ENCODE data around the gene ZNF638.

Gene ZNF638

DNA sequence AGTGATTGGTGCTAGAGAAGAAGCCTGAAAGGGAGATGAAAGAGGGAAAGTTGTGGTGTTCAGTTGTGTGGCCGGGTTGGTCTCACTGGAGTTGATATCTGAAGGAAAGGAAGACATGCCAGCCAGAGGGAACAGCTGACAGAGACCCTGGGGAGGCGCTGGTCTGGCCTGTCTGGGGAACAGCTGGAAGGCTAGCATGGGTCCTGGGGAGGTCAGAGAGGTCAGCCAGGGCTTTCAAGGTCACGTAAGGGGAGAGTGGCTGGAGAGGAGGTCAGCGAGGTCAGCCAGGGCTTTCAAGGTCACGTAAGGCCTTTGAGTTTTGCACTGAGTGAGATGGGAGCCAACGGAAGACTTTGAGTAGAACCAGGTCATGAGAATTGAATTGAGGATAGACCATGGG, 132.8 kb downstream of the ZNF638 start:
- Histone ChIP-seq H3K4me3 (ENCODE audit: low read depth in 1 of 2, low read length in 2 of 2) (no peak overlapping the region), H3K4me1 (ENCODE audit: control insufficient read depth in 1 of 2, insufficient read depth in 2 of 2, low read length in 2 of 2) (peaks cover 0 to 28% of the 10 kb centered on the region in 2 donors), H3K27ac (ENCODE audit: low read length) (no peak overlapping the region), H3K27me3 (ENCODE audit: low read depth, low read length) (no peaks in the 10 kb centered on the region), H3K36me3 (ENCODE audit: control insufficient read depth in 1 of 2, insufficient read depth in 2 of 2, low read length in 2 of 2) (no peaks in the 10 kb centered on the region), H3K9me3 (ENCODE audit: control insufficient read depth in 1 of 2, low read length in 2 of 2) (no peaks in the 10 kb centered on the region)

DNA sequence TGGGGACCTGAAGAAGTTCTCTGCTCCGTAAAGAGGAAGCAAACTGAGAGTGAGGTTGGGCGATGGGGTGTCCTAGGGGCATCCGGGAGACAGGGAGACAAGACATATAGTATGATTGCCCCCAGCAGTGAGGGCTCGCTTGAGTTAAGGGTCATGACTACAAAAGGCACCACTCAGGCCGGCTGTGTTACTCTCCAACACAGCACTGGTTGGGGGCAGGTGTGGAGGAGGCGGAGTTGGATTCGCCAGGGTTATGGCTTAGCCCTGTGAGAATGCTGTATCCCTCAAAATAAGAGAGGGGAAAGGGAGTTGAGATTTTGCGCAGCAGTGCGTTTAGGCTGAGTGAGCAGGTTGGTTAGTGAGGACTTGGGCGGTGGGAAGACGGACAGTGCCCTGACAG, 133.8 kb downstream of the ZNF638 start:
- H3K4me1 ChIP-seq (ENCODE audit: control insufficient read depth in 1 of 2, insufficient read depth in 2 of 2, low read length in 2 of 2): peaks cover 0 to 28% of the 10 kb centered on the region in 2 donors
- no peaks in the 10 kb centered on the region for H3K27me3 ChIP-seq (ENCODE audit: low read depth, low read length)
- H3K4me3 ChIP-seq (ENCODE audit: low read depth in 1 of 2, low read length in 2 of 2): no peak overlapping the region
- no peaks in the 10 kb centered on the region for H3K9me3 ChIP-seq (ENCODE audit: control insufficient read depth in 1 of 2, low read length in 2 of 2)
- H3K27ac ChIP-seq (ENCODE audit: low read length): no peak overlapping the region
- H3K36me3 ChIP-seq (ENCODE audit: control insufficient read depth in 1 of 2, insufficient read depth in 2 of 2, low read length in 2 of 2): no peaks in the 10 kb centered on the region

DNA sequence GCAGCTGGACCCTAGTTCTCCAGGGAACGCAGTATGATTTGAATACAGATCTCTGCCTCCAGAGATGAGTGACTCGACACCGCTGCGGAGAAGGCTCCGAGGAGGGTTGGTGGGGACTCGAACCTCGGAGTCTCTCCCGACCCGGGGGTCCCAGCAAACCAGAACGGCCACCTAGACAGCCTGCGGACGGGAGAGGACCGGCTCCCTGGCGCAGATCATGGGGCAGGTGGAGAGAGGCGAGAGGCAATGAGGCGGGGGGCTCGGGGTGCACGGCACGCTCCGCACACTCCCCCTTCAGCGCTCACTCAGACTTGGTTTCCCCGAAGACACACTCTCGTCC, 134.3 kb downstream of the ZNF638 start:
- peaks cover 0 to 28% of the 10 kb centered on the region in 2 donors for H3K4me1 ChIP-seq (ENCODE audit: control insufficient read depth in 1 of 2, insufficient read depth in 2 of 2, low read length in 2 of 2)
- H3K27ac ChIP-seq (ENCODE audit: low read length): no peak overlapping the region
- H3K36me3 ChIP-seq (ENCODE audit: control insufficient read depth in 1 of 2, insufficient read depth in 2 of 2, low read length in 2 of 2): no peaks in the 10 kb centered on the region
- peak overlapping the region; percentile 86 to 92 for H3K4me3 ChIP-seq (ENCODE audit: low read depth in 1 of 2, low read length in 2 of 2)
- H3K27me3 ChIP-seq (ENCODE audit: low read depth, low read length): no peaks in the 10 kb centered on the region
- H3K9me3 ChIP-seq (ENCODE audit: control insufficient read depth in 1 of 2, low read length in 2 of 2): no peaks in the 10 kb centered on the region

DNA sequence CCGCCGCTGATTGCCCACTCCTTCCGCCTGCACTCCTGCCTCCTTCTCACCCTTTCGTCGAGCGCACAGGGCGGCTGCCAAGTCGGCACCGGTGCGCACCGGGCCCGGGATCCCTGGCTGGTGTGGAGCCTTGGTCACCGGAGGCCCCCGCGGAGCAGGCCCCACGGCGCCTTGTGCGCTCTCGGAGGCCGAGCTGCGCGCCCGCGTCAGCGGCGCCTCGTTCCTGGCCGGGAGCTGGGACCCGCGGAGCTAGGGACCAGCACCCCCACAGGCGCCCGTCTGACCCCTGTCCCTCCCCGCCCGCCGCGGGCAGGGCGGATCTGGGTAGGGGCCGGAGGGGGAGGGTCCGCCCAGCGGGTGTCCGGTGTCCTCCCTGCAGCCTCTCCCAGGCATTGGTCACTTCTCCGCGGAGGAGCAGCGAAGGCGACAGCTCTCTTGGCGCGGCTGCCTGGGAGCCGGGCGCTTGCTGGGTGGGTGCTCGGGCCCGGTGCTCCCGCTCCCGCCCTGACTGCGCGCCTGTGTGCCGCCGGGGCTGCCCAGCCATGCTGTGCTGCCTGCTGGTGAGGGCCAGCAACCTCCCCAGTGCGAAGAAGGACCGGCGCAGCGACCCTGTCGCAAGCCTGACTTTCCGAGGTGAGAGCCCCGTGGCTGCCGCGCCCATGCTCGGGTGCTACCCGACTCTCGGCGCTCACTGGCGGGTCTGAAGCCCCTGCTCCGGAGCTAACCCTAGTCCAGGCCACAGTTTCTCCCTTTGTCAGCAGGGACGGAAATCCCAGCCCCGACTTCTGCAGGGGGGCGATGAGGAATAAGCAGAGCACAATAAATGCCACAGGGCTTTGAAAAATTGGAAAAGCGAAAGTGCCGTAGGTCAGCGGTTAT, 135.0 kb downstream of the ZNF638 start:
- Histone ChIP-seq H3K4me3 (ENCODE audit: low read depth in 1 of 2, low read length in 2 of 2) (peak overlapping the region; percentile 86 to 92), H3K27me3 (ENCODE audit: low read depth, low read length) (no peaks in the 10 kb centered on the region), H3K4me1 (ENCODE audit: control insufficient read depth in 1 of 2, insufficient read depth in 2 of 2, low read length in 2 of 2) (peaks cover 0 to 28% of the 10 kb centered on the region in 2 donors), H3K9me3 (ENCODE audit: control insufficient read depth in 1 of 2, low read length in 2 of 2) (no peaks in the 10 kb centered on the region), H3K27ac (ENCODE audit: low read length) (peak overlapping the region; percentile 16), H3K36me3 (ENCODE audit: control insufficient read depth in 1 of 2, insufficient read depth in 2 of 2, low read length in 2 of 2) (no peaks in the 10 kb centered on the region)

DNA sequence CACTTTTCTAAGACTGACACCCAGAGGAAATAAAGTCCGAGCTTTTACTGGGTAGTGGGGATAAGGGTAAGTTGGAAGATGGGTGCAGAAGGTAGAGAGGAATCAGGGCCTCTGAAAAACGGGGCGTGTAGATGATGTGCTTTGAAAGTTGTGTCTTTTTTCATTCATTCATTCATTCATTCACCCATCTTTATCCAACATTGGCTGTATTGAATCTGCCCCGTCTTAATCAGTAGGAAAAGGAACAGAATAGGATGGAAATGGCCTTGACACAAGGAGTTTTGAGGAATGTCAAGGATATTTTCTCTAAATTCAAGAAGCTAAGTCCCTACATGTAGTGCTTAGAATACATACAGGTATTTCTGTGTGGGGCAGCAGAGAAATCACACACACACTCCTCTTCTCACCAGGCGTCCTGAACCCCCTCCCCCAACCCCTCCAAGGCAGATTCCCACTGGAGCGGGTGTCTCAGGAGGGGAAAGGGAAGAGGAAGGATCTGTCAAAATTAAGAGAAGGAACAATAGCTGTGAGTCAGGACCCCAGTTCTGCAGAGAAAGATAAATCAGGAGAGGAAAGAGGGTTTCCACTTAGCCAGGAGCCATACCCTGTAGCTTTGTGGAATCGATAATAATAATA, 135.7 kb downstream of the ZNF638 start:
- Histone ChIP-seq H3K9me3 (ENCODE audit: control insufficient read depth in 1 of 2, low read length in 2 of 2) (no peaks in the 10 kb centered on the region), H3K27me3 (ENCODE audit: low read depth, low read length) (no peaks in the 10 kb centered on the region), H3K27ac (ENCODE audit: low read length) (peak overlapping the region; percentile 16), H3K4me1 (ENCODE audit: control insufficient read depth in 1 of 2, insufficient read depth in 2 of 2, low read length in 2 of 2) (peaks cover 0 to 28% of the 10 kb centered on the region in 2 donors), H3K36me3 (ENCODE audit: control insufficient read depth in 1 of 2, insufficient read depth in 2 of 2, low read length in 2 of 2) (no peaks in the 10 kb centered on the region), H3K4me3 (ENCODE audit: low read depth in 1 of 2, low read length in 2 of 2) (peak overlapping the region; percentile 86 to 92)

DNA sequence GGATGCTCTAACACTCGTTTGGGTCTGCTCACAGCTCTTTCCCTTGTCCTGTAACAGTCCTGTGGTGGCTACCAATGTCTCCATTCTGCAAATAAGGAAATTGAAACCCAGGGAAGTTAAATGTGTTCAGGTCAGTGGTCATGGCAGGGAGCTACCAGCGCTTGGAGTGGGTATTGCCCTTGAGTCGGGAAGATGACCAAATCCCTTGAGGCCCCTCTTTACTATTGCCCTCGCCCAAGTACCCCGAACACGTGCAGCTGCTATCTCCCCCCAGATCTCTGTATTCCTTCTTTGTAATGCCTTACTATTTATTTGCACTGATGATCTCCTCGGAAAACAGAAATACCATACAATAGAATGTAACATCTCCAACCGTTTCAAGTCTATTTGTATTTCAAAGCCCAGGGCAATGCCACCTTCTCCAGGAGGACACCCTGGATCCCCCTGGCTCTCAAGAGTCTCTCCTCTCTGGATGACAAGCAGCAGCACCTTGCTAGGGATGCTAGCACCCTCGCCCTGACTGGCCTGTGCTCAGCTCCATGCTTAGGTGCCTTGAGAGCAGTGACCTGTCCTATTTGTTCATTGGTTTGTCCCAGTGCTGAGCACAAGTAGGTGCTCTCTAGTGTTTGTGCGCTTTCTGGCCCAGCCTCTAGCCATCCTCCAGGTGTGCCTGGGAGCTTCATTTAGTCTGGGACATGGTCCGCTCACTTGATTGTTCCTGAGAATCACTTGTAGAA, 136.9 kb downstream of the ZNF638 start:
- Histone ChIP-seq H3K27ac (ENCODE audit: low read length) (no peak overlapping the region), H3K4me3 (ENCODE audit: low read depth in 1 of 2, low read length in 2 of 2) (no peak overlapping the region), H3K4me1 (ENCODE audit: control insufficient read depth in 1 of 2, insufficient read depth in 2 of 2, low read length in 2 of 2) (peaks cover 0 to 21% of the 10 kb centered on the region in 2 donors)

DNA sequence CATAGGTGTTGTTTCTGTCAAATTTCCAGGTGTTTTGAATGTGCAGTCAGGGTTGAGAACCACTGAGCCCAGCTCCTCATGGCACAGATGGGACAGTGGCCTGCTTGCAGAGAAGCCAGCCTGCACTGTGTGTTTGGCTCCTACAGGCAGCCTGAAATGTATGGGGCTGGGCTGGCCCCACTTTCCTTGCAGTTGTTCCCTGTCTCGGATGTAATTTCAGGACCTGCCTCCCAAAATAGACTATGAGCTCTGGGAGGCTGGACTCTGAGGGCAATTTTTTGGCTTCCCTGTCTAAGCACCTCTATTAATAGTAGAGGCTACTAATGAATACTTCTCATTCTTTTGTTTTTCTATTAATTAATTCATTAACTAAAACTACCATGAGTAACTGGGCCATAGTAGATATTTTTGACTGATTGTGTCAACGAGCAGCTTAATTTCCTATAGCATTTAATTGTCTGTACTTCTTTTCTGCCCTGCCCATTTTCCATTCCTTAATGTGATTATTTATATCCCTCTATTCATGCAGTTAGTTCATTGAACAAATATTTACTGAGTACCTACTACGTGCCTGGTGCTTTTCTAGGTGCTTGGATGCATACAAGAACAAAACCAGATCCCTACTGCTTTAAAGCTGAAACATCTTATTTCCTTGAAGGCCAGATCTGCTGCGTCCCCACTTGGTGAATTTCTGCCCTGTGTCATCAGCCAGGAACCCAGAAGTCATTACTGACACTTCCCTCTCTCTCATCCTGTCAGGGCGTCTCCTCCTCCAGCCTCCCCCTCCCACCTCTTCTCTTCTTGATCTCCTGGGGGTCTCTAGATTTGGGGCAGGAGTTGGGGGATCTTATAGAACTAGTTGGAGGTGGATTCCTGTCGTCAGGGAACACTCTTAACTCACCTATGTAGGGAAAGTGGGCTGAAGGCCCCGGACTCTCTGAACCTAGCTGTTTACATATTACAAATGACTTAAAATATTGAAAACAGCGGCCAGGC, 138.1 kb downstream of the ZNF638 start:
- Histone ChIP-seq H3K4me1 (ENCODE audit: control insufficient read depth in 1 of 2, insufficient read depth in 2 of 2, low read length in 2 of 2) (peaks cover 0 to 20% of the 10 kb centered on the region in 2 donors), H3K36me3 (ENCODE audit: control insufficient read depth in 1 of 2, insufficient read depth in 2 of 2, low read length in 2 of 2) (no peaks in the 10 kb centered on the region), H3K27ac (ENCODE audit: low read length) (no peak overlapping the region), H3K27me3 (ENCODE audit: low read depth, low read length) (no peaks in the 10 kb centered on the region), H3K9me3 (ENCODE audit: control insufficient read depth in 1 of 2, low read length in 2 of 2) (no peaks in the 10 kb centered on the region), H3K4me3 (ENCODE audit: low read depth in 1 of 2, low read length in 2 of 2) (no peak overlapping the region)

More for the DNA sequence above, 136.9 kb downstream of the ZNF638 start:
- H3K9me3 ChIP-seq (ENCODE audit: control insufficient read depth in 1 of 2, low read length in 2 of 2): no peaks in the 10 kb centered on the region
- no peaks in the 10 kb centered on the region for H3K36me3 ChIP-seq (ENCODE audit: control insufficient read depth in 1 of 2, insufficient read depth in 2 of 2, low read length in 2 of 2)
- no peaks in the 10 kb centered on the region for H3K27me3 ChIP-seq (ENCODE audit: low read depth, low read length)

DNA sequence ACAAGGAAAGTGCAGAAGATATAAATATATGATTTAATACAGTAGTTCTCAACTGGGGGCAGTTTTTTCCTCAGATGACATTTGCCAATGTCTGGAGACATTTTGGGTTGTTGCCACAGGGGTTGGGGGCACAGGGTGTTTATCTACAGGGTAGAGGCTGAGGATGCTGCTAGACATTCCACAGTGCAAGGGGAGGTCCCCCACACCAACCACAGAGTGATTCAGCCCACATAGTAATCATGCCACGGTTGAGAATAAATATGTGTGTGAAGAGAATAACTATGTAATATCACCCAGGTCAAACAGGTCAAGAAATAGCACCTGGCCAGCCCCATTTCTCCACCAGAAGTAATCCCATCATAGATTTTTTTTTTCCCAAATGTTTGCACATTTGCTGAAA, 139.7 kb downstream of the ZNF638 start:
- peaks cover 0 to 7% of the 10 kb centered on the region in 2 donors for H3K4me1 ChIP-seq (ENCODE audit: control insufficient read depth in 1 of 2, insufficient read depth in 2 of 2, low read length in 2 of 2)

DNA sequence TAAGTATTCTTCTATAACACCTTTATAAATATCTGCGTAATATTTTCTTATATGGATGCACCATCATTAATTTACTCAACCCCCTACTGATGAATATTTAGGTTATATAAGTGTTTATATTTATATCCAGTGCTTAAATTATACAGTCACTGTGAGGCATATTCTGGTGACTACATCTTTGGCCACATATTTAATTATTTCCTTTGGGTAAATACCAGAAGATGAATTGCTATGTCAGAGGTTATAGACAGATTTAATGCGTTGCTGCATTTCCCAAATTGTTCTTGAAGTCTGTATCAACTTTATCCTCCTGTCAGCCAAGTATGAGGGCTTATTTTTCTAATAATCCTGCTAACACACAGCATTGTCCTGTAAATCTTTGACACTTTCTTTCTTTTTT, 140.4 kb downstream of the ZNF638 start:
- H3K27me3 ChIP-seq (ENCODE audit: low read depth, low read length): no peaks in the 10 kb centered on the region
- H3K4me3 ChIP-seq (ENCODE audit: low read depth in 1 of 2, low read length in 2 of 2): no peak overlapping the region
- peaks cover 0 to 3% of the 10 kb centered on the region in 2 donors for H3K4me1 ChIP-seq (ENCODE audit: control insufficient read depth in 1 of 2, insufficient read depth in 2 of 2, low read length in 2 of 2)
- no peaks in the 10 kb centered on the region for H3K9me3 ChIP-seq (ENCODE audit: control insufficient read depth in 1 of 2, low read length in 2 of 2)
- no peaks in the 10 kb centered on the region for H3K36me3 ChIP-seq (ENCODE audit: control insufficient read depth in 1 of 2, insufficient read depth in 2 of 2, low read length in 2 of 2)
- H3K27ac ChIP-seq (ENCODE audit: low read length): no peak overlapping the region

More for the DNA sequence above, 139.7 kb downstream of the ZNF638 start:
- Histone ChIP-seq H3K27ac (ENCODE audit: low read length) (no peak overlapping the region), H3K9me3 (ENCODE audit: control insufficient read depth in 1 of 2, low read length in 2 of 2) (no peaks in the 10 kb centered on the region), H3K27me3 (ENCODE audit: low read depth, low read length) (no peaks in the 10 kb centered on the region), H3K4me3 (ENCODE audit: low read depth in 1 of 2, low read length in 2 of 2) (no peak overlapping the region), H3K36me3 (ENCODE audit: control insufficient read depth in 1 of 2, insufficient read depth in 2 of 2, low read length in 2 of 2) (no peaks in the 10 kb centered on the region)

DNA sequence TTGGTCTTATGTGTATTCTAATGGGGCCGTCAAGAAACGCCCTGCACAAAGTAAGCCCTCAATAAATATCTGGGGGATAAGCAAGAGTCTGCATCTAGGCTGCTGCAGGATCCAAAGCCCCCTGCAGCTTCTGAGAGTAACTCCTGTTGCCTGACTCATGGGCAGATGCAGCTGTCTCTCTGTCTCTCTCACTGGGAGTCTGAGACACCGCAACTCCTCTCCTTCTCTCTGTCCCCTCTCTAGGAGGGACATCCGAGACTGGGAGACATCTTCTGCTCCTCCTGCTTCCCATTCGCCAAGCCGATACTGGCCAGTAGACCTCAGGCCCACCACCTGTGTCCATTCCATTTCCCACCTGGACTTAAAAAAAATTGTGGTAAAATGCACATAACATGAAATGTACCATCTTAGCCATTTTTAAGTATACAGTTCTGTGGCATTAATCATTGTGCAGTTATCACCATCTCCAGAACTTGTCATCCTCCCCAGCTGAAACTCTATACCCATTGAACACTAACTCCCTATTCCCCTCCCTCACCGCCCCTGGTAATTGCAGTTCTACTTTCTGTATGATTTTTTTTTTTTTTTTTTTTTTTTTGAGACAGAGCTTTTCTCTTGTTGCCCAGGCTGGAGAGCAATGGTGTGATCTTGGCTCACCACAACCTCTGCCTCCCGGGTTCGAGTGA, 141.9 kb downstream of the ZNF638 start:
- H3K27ac ChIP-seq (ENCODE audit: low read length): no peak overlapping the region
- H3K9me3 ChIP-seq (ENCODE audit: control insufficient read depth in 1 of 2, low read length in 2 of 2): no peaks in the 10 kb centered on the region
- no peaks in the 10 kb centered on the region for H3K36me3 ChIP-seq (ENCODE audit: control insufficient read depth in 1 of 2, insufficient read depth in 2 of 2, low read length in 2 of 2)
- H3K27me3 ChIP-seq (ENCODE audit: low read depth, low read length): no peaks in the 10 kb centered on the region
- no peak overlapping the region for H3K4me3 ChIP-seq (ENCODE audit: low read depth in 1 of 2, low read length in 2 of 2)
- H3K4me1 ChIP-seq (ENCODE audit: control insufficient read depth in 1 of 2, insufficient read depth in 2 of 2, low read length in 2 of 2): peaks cover 0 to 3% of the 10 kb centered on the region in 2 donors

Data from muscle layer of duodenum (tissue), 2 donors.